MM.1S (cell line): Measurements from ENCODE around the gene STAT5A.

Source experiments
- CTCF ChIP-seq: fragments of 300-600 bp; sonication (generic); IDR thresholded peaks from 2 replicates; pipeline ENCODE4 v1.5.1; 2016; ENCODE audit warnings: antibody characterized with exemption, low read length, mixed read lengths
- EZH2 ChIP-seq: fragments of 300-600 bp; sonication (generic); optimal IDR thresholded peaks from 2 replicates; pipeline ENCODE3; 2017; ENCODE audit warnings: low read depth, mild to moderate bottlenecking, antibody characterized with exemption, low read length, mixed read lengths
- EZH2phosphoT487 ChIP-seq: fragments of 300-600 bp; sonication (generic); IDR thresholded peaks from 2 replicates; pipeline ENCODE4 v1.6.1; 2018; ENCODE audit warnings: antibody characterized with exemption, low read length

GRCh38 chr17:42247734-42248133 is 40.6 kb upstream of the STAT5A start:
- TF ChIP-seq EZH2 (no peak), EZH2phosphoT487 (no peak), CTCF (no peak)
